CD4-positive, CD25-positive, alpha-beta regulatory T cell (primary cell): Measurements from ENCODE around the gene CEP192. TPM values are rescaled to one million over a fixed set of nuclear protein-coding genes. Genes with fewer than 3 reads are reported as not detected.
A peak's percentile ranks its signal among the peaks of the same experiment; 100 is the strongest.

ENCODE experiments used
- ATAC-seq, 2 donors: fragments of 150-1000 bp; cut with Tn5 transposase; one replicate each; pipeline ENCODE4 v1.10.0; 2021; ENCODE audit warnings: low read depth in 2 of 2, moderate number of reproducible peaks in 2 of 2, moderate library complexity in 1 of 2
- DNase-seq, 3 donors: peaks; one replicate each; pipeline versions ENCODE4 v3.0.0 to v3.0.0-alpha.2; 2012 to 2022; ENCODE audit warnings: mixed read lengths in 1 of 3
- H3K27ac ChIP-seq: one replicate; pipeline ENCODE4 v1.7.0; 2013; ENCODE audit warnings: mild to moderate bottlenecking, low read length; ENCODE audit not compliant: insufficient read depth, poor library complexity, severe bottlenecking
- H3K27me3 ChIP-seq: one replicate; pipeline ENCODE4 v1.7.0; 2013; ENCODE audit warnings: low read length; ENCODE audit not compliant: control insufficient read depth, insufficient read depth
- H3K36me3 ChIP-seq: one replicate; pipeline ENCODE4 v1.7.0; 2013; ENCODE audit warnings: mild to moderate bottlenecking, low read length, moderate library complexity; ENCODE audit not compliant: control insufficient read depth, insufficient read depth
- H3K4me1 ChIP-seq: 2 replicates; pipeline ENCODE4 v1.7.0; 2013; ENCODE audit warnings: mild to moderate bottlenecking, low read length; ENCODE audit not compliant: insufficient read depth, control insufficient read depth, poor library complexity, severe bottlenecking
- H3K4me3 ChIP-seq: one replicate; pipeline ENCODE4 v1.7.0; 2013; ENCODE audit warnings: low read depth, mild to moderate bottlenecking, low read length, moderate library complexity
- H3K9me3 ChIP-seq, 2 experiments: 1 replicate in 1 of 2; 2 replicates in 1 of 2; pipeline ENCODE4 v1.7.0; 2013; ENCODE audit warnings: low read length in 2 of 2, mild to moderate bottlenecking in 1 of 2, moderate library complexity in 1 of 2; ENCODE audit not compliant: control insufficient read depth in 2 of 2
- H3K27ac Mint-ChIP-seq, 3 donors: one replicate each; pipeline ENCODE4 v1.8.0; 2020 to 2022; ENCODE audit warnings: mild to moderate bottlenecking in 3 of 3, mixed read lengths in 3 of 3, moderate library complexity in 2 of 3
- H3K27me3 Mint-ChIP-seq: one replicate; pipeline ENCODE4 v1.8.0; 2022; ENCODE audit warnings: mild to moderate bottlenecking, mixed read lengths
- H3K36me3 Mint-ChIP-seq: one replicate; pipeline ENCODE4 v1.8.0; 2020; ENCODE audit warnings: mixed read lengths
- H3K4me1 Mint-ChIP-seq, 4 donors: one replicate each; pipeline ENCODE4 v1.8.0; 2020 to 2022; ENCODE audit warnings: mixed read lengths in 4 of 4, mild to moderate bottlenecking in 1 of 4
- H3K4me3 Mint-ChIP-seq, 4 donors: one replicate each; pipeline ENCODE4 v1.8.0; 2020 to 2022; ENCODE audit warnings: mild to moderate bottlenecking in 4 of 4, mixed read lengths in 4 of 4, moderate library complexity in 3 of 4
- H3K9me3 Mint-ChIP-seq, 7 donors: one replicate each; pipeline ENCODE4 v1.8.0; 2020 to 2022; ENCODE audit warnings: mixed read lengths in 7 of 7, mild to moderate bottlenecking in 3 of 7, moderate library complexity in 2 of 7
- polyA plus RNA-seq, 4 donors: library from polyadenylated mRNA; unstranded; fragments of 300-500 nt; fragmentation: Illumina TruSeq; gene quantifications; one replicate each; pipeline ENCODE4 v1.2.3, GENCODE V29; 2021
- total RNA-seq: library from RNA; stranded (reverse); gene quantifications from one replicate; pipeline ENCODE4 v1.2.3, GENCODE V29; 2022

The CEP192 gene
- total and polyA plus RNA-seq, 5 donors from 2014 or later = 5.3 to 38.6 (median 7.2) TPM

GRCh38 chr18:13158428-13158827 lies 167.3 kb downstream of the CEP192 start:
- Histone ChIP-seq H3K27me3 (peaks cover 18% of the 10 kb centered on the region), H3K27ac (no peak overlapping the region), H3K9me3 (peaks cover 37 to 38% of the 10 kb centered on the region in 2 experiments), H3K4me3 (no peak overlapping the region), H3K4me1 (no peaks in the 10 kb centered on the region), H3K36me3 (no peaks in the 10 kb centered on the region)
- Mint-ChIP-seq H3K4me3 (no peak overlapping the region), H3K9me3 (peaks cover 2 to 38% (median 16%) of the 10 kb centered on the region in 7 donors), H3K36me3 (peaks cover 14% of the 10 kb centered on the region), H3K27ac (no peak overlapping the region), H3K27me3 (peaks cover 33% of the 10 kb centered on the region), H3K4me1 (peaks cover 0 to 6% (median 3%) of the 10 kb centered on the region in 4 donors)
- ATAC-seq = no peak
- no peak for DNase-seq

- Histone ChIP-seq H3K27me3 (peaks cover 18% of the 10 kb centered on the region), H3K9me3 (peaks cover 37 to 38% of the 10 kb centered on the region in 2 experiments), H3K4me1 (no peaks in the 10 kb centered on the region), H3K36me3 (no peaks in the 10 kb centered on the region), H3K4me3 (no peak overlapping the region), H3K27ac (no peak overlapping the region)
- Mint-ChIP-seq H3K9me3 (peaks cover 2 to 38% (median 15%) of the 10 kb centered on the region in 7 donors), H3K36me3 (peaks cover 14% of the 10 kb centered on the region), H3K4me3 (no peak overlapping the region), H3K4me1 (peaks cover 0 to 6% (median 3%) of the 10 kb centered on the region in 4 donors), H3K27me3 (peaks cover 28% of the 10 kb centered on the region), H3K27ac (no peak overlapping the region)
- peak in 1 of 2 donors; percentile 58 for ATAC-seq
- peak in 2 of 3 donors; percentile 64 to 75 for DNase-seq
Measured at GRCh38 chr18:13159579-13159978, 168.4 kb downstream of the CEP192 start.

GRCh38 chr18:13161276-13161899 lies 170.2 kb downstream of the CEP192 start:
- Histone ChIP-seq H3K27ac (no peak overlapping the region), H3K4me3 (no peak overlapping the region), H3K27me3 (peaks cover 10% of the 10 kb centered on the region), H3K4me1 (no peaks in the 10 kb centered on the region), H3K9me3 (peaks cover 20 to 25% of the 10 kb centered on the region in 2 experiments), H3K36me3 (no peaks in the 10 kb centered on the region)
- H3K4me1 Mint-ChIP-seq = peaks cover 0 to 6% (median 3%) of the 10 kb centered on the region in 4 donors
- H3K27ac Mint-ChIP-seq = no peak overlapping the region
- H3K27me3 Mint-ChIP-seq = peaks cover 16% of the 10 kb centered on the region
- H3K9me3 Mint-ChIP-seq = peaks cover 2 to 31% (median 8%) of the 10 kb centered on the region in 7 donors
- peaks cover 12% of the 10 kb centered on the region for H3K36me3 Mint-ChIP-seq
- H3K4me3 Mint-ChIP-seq = no peak overlapping the region
- ATAC-seq (no peak), DNase-seq (no peak)

- peaks cover 8% of the 10 kb centered on the region for H3K27me3 ChIP-seq
- H3K27ac Mint-ChIP-seq = no peak overlapping the region
Measured at GRCh38 chr18:13163167-13163927, 172.2 kb downstream of the CEP192 start.

GRCh38 chr18:13164406-13164805 lies 173.2 kb downstream of the CEP192 start:
- no peak overlapping the region for H3K27ac ChIP-seq
- no peaks in the 10 kb centered on the region for H3K9me3 ChIP-seq
- Mint-ChIP-seq H3K27me3 (peaks cover 29% of the 10 kb centered on the region), H3K36me3 (peaks cover 2% of the 10 kb centered on the region), H3K4me1 (peaks cover 0 to 3% (median 1%) of the 10 kb centered on the region in 4 donors), H3K9me3 (peaks cover 0 to 12% (median 2%) of the 10 kb centered on the region in 7 donors), H3K27ac (no peak overlapping the region), H3K4me3 (no peak overlapping the region)
- no peaks in the 10 kb centered on the region for H3K36me3 ChIP-seq
- no peak overlapping the region for H3K4me3 ChIP-seq
- ATAC-seq (no peak), DNase-seq (no peak)
- peaks cover 8% of the 10 kb centered on the region for H3K27me3 ChIP-seq
- no peaks in the 10 kb centered on the region for H3K4me1 ChIP-seq

More at GRCh38 chr18:13163167-13163927, 172.2 kb downstream of the CEP192 start:
- DNase-seq (no peak), ATAC-seq (no peak)
- H3K36me3 ChIP-seq = no peaks in the 10 kb centered on the region
- H3K4me3 Mint-ChIP-seq = no peak overlapping the region
- H3K9me3 ChIP-seq = peaks cover 3 to 6% of the 10 kb centered on the region in 2 experiments
- H3K4me1 ChIP-seq = no peaks in the 10 kb centered on the region
- peaks cover 6% of the 10 kb centered on the region for H3K36me3 Mint-ChIP-seq
- no peak overlapping the region for H3K27ac ChIP-seq
- peaks cover 0 to 6% (median 3%) of the 10 kb centered on the region in 4 donors for H3K4me1 Mint-ChIP-seq
- peaks cover 0 to 20% (median 5%) of the 10 kb centered on the region in 7 donors for H3K9me3 Mint-ChIP-seq
- peaks cover 23% of the 10 kb centered on the region for H3K27me3 Mint-ChIP-seq
- no peak overlapping the region for H3K4me3 ChIP-seq

GRCh38 chr18:13165636-13166423 lies 174.7 kb downstream of the CEP192 start:
- no peak overlapping the region for H3K4me3 ChIP-seq
- H3K27me3 ChIP-seq = peaks cover 8% of the 10 kb centered on the region
- no peaks in the 10 kb centered on the region for H3K4me1 ChIP-seq
- no peaks in the 10 kb centered on the region for H3K4me1 Mint-ChIP-seq
- no peaks in the 10 kb centered on the region for H3K9me3 ChIP-seq
- peaks cover 35% of the 10 kb centered on the region for H3K27me3 Mint-ChIP-seq
- H3K9me3 Mint-ChIP-seq = peaks cover 0 to 11% (median 2%) of the 10 kb centered on the region in 7 donors
- H3K36me3 ChIP-seq = no peaks in the 10 kb centered on the region
- H3K27ac ChIP-seq = no peak overlapping the region
- DNase-seq (no peak), ATAC-seq (no peak)
- H3K4me3 Mint-ChIP-seq = no peak overlapping the region
- peak overlapping the region in 1 of 3 donors; percentile 49 for H3K27ac Mint-ChIP-seq
- H3K36me3 Mint-ChIP-seq = no peaks in the 10 kb centered on the region

GRCh38 chr18:13173578-13174145 lies 182.5 kb downstream of the CEP192 start:
- H3K27ac Mint-ChIP-seq = no peak overlapping the region
- ATAC-seq (no peak), DNase-seq (no peak)
- Histone ChIP-seq H3K4me3 (no peak overlapping the region), H3K9me3 (no peaks in the 10 kb centered on the region), H3K36me3 (no peaks in the 10 kb centered on the region), H3K4me1 (no peaks in the 10 kb centered on the region), H3K27ac (no peak overlapping the region), H3K27me3 (no peaks in the 10 kb centered on the region)
- H3K4me1 Mint-ChIP-seq = peaks cover under 1 to 9% (median 2%) of the 10 kb centered on the region in 4 donors
- H3K36me3 Mint-ChIP-seq = no peaks in the 10 kb centered on the region
- H3K4me3 Mint-ChIP-seq = no peak overlapping the region
- H3K27me3 Mint-ChIP-seq = peaks cover 22% of the 10 kb centered on the region
- no peaks in the 10 kb centered on the region for H3K9me3 Mint-ChIP-seq
